Mucosa of descending colon (tissue), 3 donors: ENCODE measurements around the gene SLC45A3. TPM values are rescaled to one million over a fixed set of nuclear protein-coding genes. Genes with fewer than 3 reads are reported as not detected.

Experiments used
- ATAC-seq: fragments of 200-7000 bp; cut with Tn5 transposase; one replicate; pipeline ENCODE4 v1.9.1; 2020; ENCODE audit warnings: mild to moderate bottlenecking, moderate library complexity
- DNase-seq, 3 donors: peaks; one replicate each; pipeline ENCODE4 v3.0.0-alpha.2; 2020
- H3K36me3 ChIP-seq: fragments of 200-600 bp; one replicate; pipeline ENCODE4 v1.8.0; 2021; ENCODE audit warnings: low read depth, mild to moderate bottlenecking
- H3K4me1 ChIP-seq: fragments of 200-600 bp; one replicate; pipeline ENCODE4 v1.8.0; 2021; ENCODE audit warnings: low read depth, mild to moderate bottlenecking
- H3K4me3 ChIP-seq: fragments of 200-600 bp; one replicate; pipeline ENCODE4 v1.8.0; 2021; ENCODE audit warnings: mild to moderate bottlenecking
- H3K9me3 ChIP-seq: fragments of 200-600 bp; one replicate; pipeline ENCODE4 v1.8.0; 2021; ENCODE audit warnings: mild to moderate bottlenecking
- CTCF ChIP-seq: fragments of 200-600 bp; IDR thresholded peaks from one replicate; pipeline ENCODE4 v1.8.0; 2022; ENCODE audit warnings: antibody characterized with exemption, mild to moderate bottlenecking
- intact Hi-C, 2 donors: fragments of 100-400 bp; cut with DNase I in 1 of 2; cut with micrococcal nuclease in 1 of 2; formaldehyde crosslinking; loops; one replicate each; pipeline versions ENCODE4 v1.11.0 to v1.11.1; 2022; cut with DNase I, micrococcal nuclease
- total RNA-seq, 3 donors: library from RNA; stranded (reverse); fragmentation: NEBNext Ultra II Directional in 2 of 3; extraction: Animal tissue kit (Norgen Biotek cat#: 25700) in 2 of 3; gene quantifications; one replicate each; pipeline versions ENCODE4 v1.2.1 to v1.2.4, GENCODE V29; 2021 to 2023
- donor health status: DM: no; HTN: no; CAD: no; lungs with moderate emphysema.
- donor health status: DM: no; HTN: no; CAD: no.
- donor health status: DM: no; HTN: yes; CAD: no.

Gene SLC45A3
- total RNA-seq, 3 donors from 2014 or later = 13.7 to 19.0 (median 18.8) TPM

DNA sequence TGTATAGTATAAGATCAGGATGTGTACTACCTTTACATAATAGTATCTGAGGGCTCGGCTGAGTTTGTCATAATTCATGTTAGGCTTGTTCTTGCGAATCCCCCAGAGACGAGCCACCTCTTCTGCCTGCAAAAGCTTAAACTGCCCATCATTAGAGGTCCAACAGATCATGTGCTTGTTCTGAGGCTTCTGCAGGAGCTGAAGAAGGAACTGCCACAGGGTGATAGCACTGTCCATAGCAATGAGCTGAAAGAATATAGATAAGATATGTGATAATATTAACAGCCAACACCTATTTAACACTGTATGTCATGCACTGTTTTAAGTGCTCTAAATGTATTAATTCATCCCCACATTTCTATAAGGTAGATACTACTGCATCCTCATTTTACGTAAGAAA is 56.7 kb downstream of the SLC45A3 start:
- Histone ChIP-seq H3K9me3 (no peaks in the 10 kb centered on the region), H3K36me3 (no peaks in the 10 kb centered on the region), H3K4me1 (peaks cover 2% of the 10 kb centered on the region), H3K4me3 (no peak overlapping the region)
- no peak for ATAC-seq
- TF ChIP-seq CTCF = no peak
- intact Hi-C loops = no loop called here
- no peak for DNase-seq

- ATAC-seq = no peak
- no peak overlapping the region for H3K4me3 ChIP-seq
- H3K4me1 ChIP-seq = no peaks in the 10 kb centered on the region
- no peaks in the 10 kb centered on the region for H3K9me3 ChIP-seq
- H3K36me3 ChIP-seq = no peaks in the 10 kb centered on the region
- intact Hi-C loops = no loop called here
- DNase-seq = no peak
- TF ChIP-seq CTCF = no peak
Measured at GRCh38 chr1:205620269-205620668, 60.0 kb downstream of the SLC45A3 start.

DNA sequence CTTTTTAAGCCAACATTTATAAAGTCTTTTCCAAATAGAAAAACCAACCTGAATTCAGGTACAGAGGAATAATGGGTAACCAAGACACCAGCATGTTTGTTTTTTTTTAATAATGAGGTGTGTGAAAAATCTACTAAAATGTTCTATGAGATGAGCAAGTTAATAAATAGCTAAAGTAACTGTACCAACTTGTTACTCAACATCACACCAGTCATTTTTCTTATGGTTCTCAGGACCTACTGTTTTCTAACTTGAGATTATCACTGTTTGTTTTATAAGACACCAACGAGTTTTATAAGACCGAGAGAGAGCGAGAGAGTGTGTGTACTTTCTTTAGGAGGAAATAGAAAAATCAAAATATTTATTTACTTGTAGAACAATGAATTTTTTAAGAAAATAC is 60.9 kb downstream of the SLC45A3 start:
- ATAC-seq (peak; percentile 43), DNase-seq (no peak)
- H3K4me3 ChIP-seq = no peak overlapping the region
- no peaks in the 10 kb centered on the region for H3K36me3 ChIP-seq
- no peaks in the 10 kb centered on the region for H3K9me3 ChIP-seq
- TF ChIP-seq CTCF = no peak
- intact Hi-C loops = no loop called here
- no peaks in the 10 kb centered on the region for H3K4me1 ChIP-seq

DNA sequence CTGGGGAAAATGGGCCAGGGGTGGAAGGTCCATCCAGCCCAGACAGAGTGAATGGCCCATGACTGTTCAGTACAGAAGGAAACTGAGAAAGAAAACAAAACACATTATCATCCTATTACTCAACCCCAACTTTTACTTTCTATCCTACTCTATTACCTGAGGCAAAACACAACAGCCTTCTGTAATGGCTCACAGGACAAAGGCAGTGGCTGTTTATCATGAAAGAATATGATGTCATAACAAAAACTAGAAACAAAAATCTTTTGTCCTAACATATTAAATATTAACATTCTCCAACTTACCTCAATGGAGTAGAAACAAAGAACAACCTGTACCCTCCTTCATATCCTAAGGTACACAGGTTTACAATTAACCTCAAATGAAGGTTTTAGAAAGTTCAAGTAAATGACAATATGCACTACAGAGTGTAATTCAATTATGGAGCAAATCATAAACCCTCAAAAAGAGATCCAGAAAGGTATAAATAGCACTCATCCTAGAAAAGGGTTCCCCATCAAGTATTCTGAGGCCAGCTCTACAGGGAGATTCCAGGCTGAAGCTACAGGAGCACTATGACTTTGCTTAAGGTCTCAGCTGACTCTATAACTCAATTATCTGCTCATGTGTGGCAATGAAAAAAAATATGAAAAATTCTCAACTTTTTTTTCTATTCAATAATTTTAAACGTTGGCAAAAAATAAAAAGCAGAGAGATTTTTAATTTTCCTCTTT is 63.6 kb downstream of the SLC45A3 start:
- Histone ChIP-seq H3K9me3 (no peaks in the 10 kb centered on the region), H3K36me3 (no peaks in the 10 kb centered on the region), H3K4me3 (no peak overlapping the region), H3K4me1 (no peaks in the 10 kb centered on the region)
- intact Hi-C loops = no loop called here
- no peak for TF ChIP-seq CTCF
- DNase-seq = no peak
- ATAC-seq = peak; percentile 88

DNA sequence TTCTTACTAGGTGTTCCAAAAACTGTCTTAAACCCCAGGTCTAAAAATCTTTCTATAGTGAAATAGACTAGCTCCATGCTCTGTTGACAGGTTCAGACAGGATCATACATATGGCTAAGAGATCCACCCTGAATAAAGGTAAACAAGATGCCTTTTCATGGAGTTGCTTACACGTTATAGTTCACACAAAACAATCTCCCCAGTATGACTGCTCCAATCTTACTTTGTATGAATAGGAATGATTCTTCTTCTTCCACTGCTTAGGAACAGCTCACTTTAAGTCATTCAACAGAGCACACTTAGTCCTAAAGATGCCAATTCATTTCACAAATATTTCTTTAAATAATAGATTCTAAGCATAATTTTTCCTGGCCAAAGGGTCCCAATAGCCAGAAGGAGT is 64.5 kb downstream of the SLC45A3 start:
- no peak for DNase-seq
- no peak for ATAC-seq
- no peaks in the 10 kb centered on the region for H3K9me3 ChIP-seq
- no peaks in the 10 kb centered on the region for H3K36me3 ChIP-seq
- TF ChIP-seq CTCF = no peak
- no peaks in the 10 kb centered on the region for H3K4me1 ChIP-seq
- intact Hi-C loops = no loop called here
- no peak overlapping the region for H3K4me3 ChIP-seq
